K562 (cell line): ENCODE data around the gene OPCML. TPM values are rescaled to one million over a fixed set of nuclear protein-coding genes. Genes with fewer than 3 reads are reported as not detected.

Source experiments
- ATAC-seq: fragments of 200-7000 bp; cut with Tn5 transposase; 3 replicates; pipeline ENCODE4 v1.9.1; 2020; ENCODE audit warnings: moderate library complexity
- BruUV-seq: library from RNA; stranded (reverse); fragments of 400-500 nt; replicated peaks from 2 replicates; lab custom pipeline; 2021; lab: Mats Ljungman, UMichigan
- CTCF ChIA-PET: fragments of 300-600 bp; formaldehyde crosslinking; extraction: SDS; loops from one replicate; lab custom pipeline; 2021; ENCODE audit warnings: low intra/inter-chr PET ratio; lab: Yijun Ruan, JAX
- POLR2A ChIA-PET: fragments of 300-600, 350-650 bp; sonication (Branson Sonifier 250); formaldehyde crosslinking; extraction: SDS; loops from one replicate; lab custom pipeline; 2021; ENCODE audit warnings: antibody characterized with exemption, inconsistent platforms; lab: Yijun Ruan, JAX
- DNase-seq, 4 experiments: peaks; one replicate each; pipeline versions ENCODE4 v3.0.0 to v3.0.0-alpha.2; 2011 to 2018; ENCODE audit warnings: low spot score in 3 of 4, mixed read lengths in 3 of 4; ENCODE audit errors: extremely low read depth in 1 of 4
- FAIRE-seq: peaks from 2 replicates; lab custom pipeline; 2011; peaks lifted over from hg19 to GRCh38; lab: Jason Lieb, UNC
- H2AFZ ChIP-seq: 2 replicates; pipeline ENCODE4 v1.6.0; 2011; ENCODE audit warnings: low read depth, low read length, control low read depth, inconsistent platforms
- H3K27ac ChIP-seq: fragments of 200-600 bp; 3 replicates; pipeline ENCODE4 v1.8.0; 2011; ENCODE audit warnings: low read depth, mild to moderate bottlenecking, control low read depth, inconsistent platforms, low read length, moderate library complexity, mixed read lengths; ENCODE audit errors: extremely low read depth
- H3K27me3 ChIP-seq, 2 experiments: fragments of 300-600 bp in 1 of 2; 2 replicates in 1 of 2; 3 replicates in 1 of 2; pipeline versions ENCODE4 v1.6.0 to v1.8.0; 2011; ENCODE audit warnings: inconsistent platforms in 2 of 2, low read length in 2 of 2, mild to moderate bottlenecking in 1 of 2, mixed read lengths in 1 of 2, moderate library complexity in 1 of 2; ENCODE audit not compliant: control insufficient read depth in 2 of 2, insufficient read depth in 2 of 2
- H3K36me3 ChIP-seq: fragments of 300-600 bp; 3 replicates; pipeline ENCODE4 v1.8.0; 2011; ENCODE audit warnings: mild to moderate bottlenecking, low read length, inconsistent platforms; ENCODE audit not compliant: control insufficient read depth, insufficient read depth
- H3K4me1 ChIP-seq, 2 experiments: fragments of 200-600 bp in 1 of 2; replicated peaks in 1 of 2; 2 replicates in 1 of 2; 3 replicates in 1 of 2; pipeline versions ENCODE4 v1.5.1 to v1.8.0; 2011; ENCODE audit warnings: inconsistent platforms in 2 of 2, low read length in 2 of 2, mild to moderate bottlenecking in 1 of 2, mixed read lengths in 1 of 2, moderate library complexity in 1 of 2; ENCODE audit not compliant: control insufficient read depth in 2 of 2, insufficient read depth in 2 of 2
- H3K4me2 ChIP-seq: 2 replicates; pipeline ENCODE4 v1.6.1; 2011; ENCODE audit warnings: low read length, control low read depth, inconsistent platforms, mixed read lengths; ENCODE audit not compliant: insufficient read depth
- H3K4me3 ChIP-seq: fragments of 200-600 bp; sonication (generic), shearing (Covaris generic); 2 replicates; pipeline ENCODE4 v1.5.1; 2016; ENCODE audit warnings: control low read depth, inconsistent platforms
- H3K79me2 ChIP-seq: fragments of 200-600 bp; 3 replicates; pipeline ENCODE4 v1.8.0; 2011; ENCODE audit warnings: low read length, inconsistent platforms; ENCODE audit not compliant: control insufficient read depth, insufficient read depth
- H3K9ac ChIP-seq, 2 experiments: 2 replicates each; pipeline versions ENCODE4 v1.6.0 to v1.6.1; 2011; ENCODE audit warnings: low read depth in 2 of 2, low read length in 2 of 2, control low read depth in 1 of 2, inconsistent platforms in 1 of 2, mild to moderate bottlenecking in 1 of 2, mixed read lengths in 1 of 2; ENCODE audit not compliant: insufficient read depth in 1 of 2
- H3K9me1 ChIP-seq: one replicate; pipeline ENCODE4 v1.6.0; 2011; ENCODE audit warnings: inconsistent platforms, mild to moderate bottlenecking, low read length, moderate library complexity; ENCODE audit not compliant: control insufficient read depth, insufficient read depth
- H3K9me3 ChIP-seq: replicated peaks from 2 replicates; pipeline ENCODE4 v1.5.1; 2011; ENCODE audit warnings: low read depth, low read length, inconsistent platforms; ENCODE audit not compliant: control insufficient read depth, insufficient read depth
- H4K20me1 ChIP-seq: replicated peaks from 2 replicates; pipeline ENCODE4 v1.6.1; 2011; ENCODE audit warnings: low read length, inconsistent platforms, mixed read lengths; ENCODE audit not compliant: control insufficient read depth, insufficient read depth
- HNRNPK ChIP-seq: fragments of 200-400 bp; formaldehyde crosslinking; IDR thresholded peaks from one replicate; pipeline ENCODE4 v1.6.1; 2018; ENCODE audit warnings: mild to moderate bottlenecking, low read depth, low read length; ENCODE audit not compliant: poor library complexity, severe bottlenecking
- POLR2A ChIP-seq: fragments of 450-650 bp; conservative IDR thresholded peaks from 2 replicates; pipeline ENCODE4 v1.6.1; 2016
- POLR2H ChIP-seq: IDR thresholded peaks from 2 replicates; pipeline ENCODE4 v1.6.1; 2016; ENCODE audit warnings: missing genetic modification characterization, low read depth, mild to moderate bottlenecking, control low read depth, missing compliant biosample characterization, moderate library complexity
- RAD21 ChIP-seq, 2 experiments: fragments of 250-450 bp in 1 of 2; fragments of 450-650 bp in 1 of 2; sonication (Bioruptor Pico) in 1 of 2; formaldehyde crosslinking in 1 of 2; IDR thresholded peaks in 1 of 2; conservative IDR thresholded peaks in 1 of 2; 2 replicates each; pipeline versions ENCODE4 v1.4.0 to v1.8.0; 2020 to 2022; ENCODE audit warnings: mild to moderate bottlenecking in 2 of 2, moderate library complexity in 1 of 2
- ZNF354B ChIP-seq: fragments of 250-450 bp; sonication (Bioruptor Pico); IDR thresholded peaks from 2 replicates; pipeline ENCODE4 v1.4.0; 2020
- ZNF583 ChIP-seq: fragments of 250-450 bp; sonication (Bioruptor Pico); IDR thresholded peaks from 2 replicates; pipeline ENCODE4 v1.4.0; 2020
- ZNF589 ChIP-seq: fragments of 200-800 bp; sonication (Bioruptor generic); IDR thresholded peaks from 2 replicates; pipeline ENCODE4 v1.6.1; 2016; ENCODE audit warnings: low read depth, missing genetic modification characterization, missing compliant biosample characterization
- ZNF695 ChIP-seq: fragments of 450-650 bp; formaldehyde crosslinking; IDR thresholded peaks from 2 replicates; pipeline ENCODE4 v1.4.0; 2020; ENCODE audit warnings: mild to moderate bottlenecking, moderate library complexity
- WGBS: fragments of 100-300 bp; shearing (Covaris generic); methylation state at CpG from one replicate; pipeline ENCODE4 v1.1.6; 2016; ENCODE audit warnings: low coverage, mixed read lengths; ENCODE audit not compliant: insufficient coverage; ENCODE audit errors: missing lambda C conversion rate; 5-methylcytosine and 5-hydroxymethylcytosine counted together
- in situ Hi-C: fragments of 300-500 bp; cut with MboI; formaldehyde crosslinking; loops from 4 replicates; pipeline ENCODE4 v1.15.0; 2018; ENCODE audit warnings: inconsistent platforms, mixed read lengths
- intact Hi-C: fragments of 100-400 bp; cut with micrococcal nuclease; formaldehyde crosslinking; loops from 2 replicates; pipeline ENCODE4 v1.14.2; 2022
- polyA plus RNA-seq, 8 experiments: library from polyadenylated mRNA; depleted of rRNA in 4 of 8; stranded (reverse) in 5 of 8; unstranded in 3 of 8; fragments of >200 nt; fragmentation: Nextera tagmentation in 2 of 8; fragmentation: Illumina TruSeq in 1 of 8; extraction: Ambion mirVana in 2 of 8; extraction: Trizol in 1 of 8; gene quantifications; 2 replicates each; pipeline versions ENCODE4 v1.2.1 to v1.2.3, GENCODE V29; 2011 to 2014; ENCODE audit warnings: inconsistent platforms in 1 of 8, missing spikeins in 1 of 8
- total RNA-seq, 7 experiments: library from RNA; depleted of rRNA in 6 of 7; stranded (reverse); fragments of >200 nt in 6 of 7; fragmentation: Illumina TruSeq in 2 of 7; extraction: Trizol in 2 of 7; gene quantifications; 2 replicates each; pipeline versions ENCODE4 v1.2.1 to v1.2.3, GENCODE V29; 2011 to 2021; ENCODE audit warnings: low replicate concordance in 1 of 7
- TF ChIP-seq, protein P1 (sequence below): fragments of 450-650 bp; IDR thresholded peaks from 2 replicates; pipeline ENCODE4 v1.6.1; 2016; ENCODE audit warnings: low read depth, mild to moderate bottlenecking, moderate library complexity

OPCML gene
- total and polyA plus RNA-seq, 9 of the 15 experiments (the other 6 are each of a cell fraction or from before 2014, with no cell fraction given), result not detected

DNA sequence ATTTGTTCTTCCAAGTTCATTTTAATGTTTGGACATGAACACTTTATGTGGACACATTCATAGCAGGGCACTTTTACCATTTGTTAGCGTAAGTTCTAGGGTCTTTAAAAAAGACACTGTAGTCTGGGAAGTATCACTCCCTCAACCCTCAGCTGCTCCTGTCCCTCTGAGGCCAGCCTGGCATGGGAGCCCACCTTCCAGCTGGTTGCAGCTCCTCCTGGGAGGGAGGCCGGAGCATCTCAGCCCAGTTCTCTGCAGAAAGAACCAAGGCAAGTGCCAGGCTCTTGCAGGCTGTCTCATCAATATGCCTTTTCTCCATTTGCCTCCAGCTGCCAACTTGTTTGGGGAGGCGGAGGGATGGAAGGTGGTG lies 150.6 kb downstream of the OPCML start:
- ChIA-PET POLR2A (no interaction called here), CTCF (no interaction called here)
- DNase-seq, result no peak
- Histone ChIP-seq H3K4me1 (no peaks in the 10 kb centered on the region), H3K27me3 (no peaks in the 10 kb centered on the region), H3K9ac (no peak overlapping the region), H3K9me1 (no peaks in the 10 kb centered on the region), H3K4me2 (no peak overlapping the region), H3K79me2 (no peaks in the 10 kb centered on the region), H3K27ac (no peak overlapping the region), H3K36me3 (no peaks in the 10 kb centered on the region), H3K9me3 (no peaks in the 10 kb centered on the region), H3K4me3 (no peak overlapping the region), H4K20me1 (no peaks in the 10 kb centered on the region), H2AFZ (no peak overlapping the region)
- 0% methylated on average over 3 of the region's 3 CpGs for WGBS
- FAIRE-seq, result no peak
- in situ Hi-C loops, result no loop called here
- no TSS peak for BruUV-seq
- TF ChIP-seq ZNF589 (CRISPR knock-in tag), result no peak
- TF ChIP-seq, protein P1, sequence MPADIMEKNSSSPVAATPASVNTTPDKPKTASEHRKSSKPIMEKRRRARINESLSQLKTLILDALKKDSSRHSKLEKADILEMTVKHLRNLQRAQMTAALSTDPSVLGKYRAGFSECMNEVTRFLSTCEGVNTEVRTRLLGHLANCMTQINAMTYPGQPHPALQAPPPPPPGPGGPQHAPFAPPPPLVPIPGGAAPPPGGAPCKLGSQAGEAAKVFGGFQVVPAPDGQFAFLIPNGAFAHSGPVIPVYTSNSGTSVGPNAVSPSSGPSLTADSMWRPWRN, result no peak
- TF ChIP-seq POLR2A, result no peak
- no peak for TF ChIP-seq ZNF354B (CRISPR knock-in tag)
- TF ChIP-seq ZNF695, result no peak
- TF ChIP-seq ZNF583 (CRISPR knock-in tag), result no peak
- intact Hi-C loops, result no loop called here
- ATAC-seq, result no peak

DNA sequence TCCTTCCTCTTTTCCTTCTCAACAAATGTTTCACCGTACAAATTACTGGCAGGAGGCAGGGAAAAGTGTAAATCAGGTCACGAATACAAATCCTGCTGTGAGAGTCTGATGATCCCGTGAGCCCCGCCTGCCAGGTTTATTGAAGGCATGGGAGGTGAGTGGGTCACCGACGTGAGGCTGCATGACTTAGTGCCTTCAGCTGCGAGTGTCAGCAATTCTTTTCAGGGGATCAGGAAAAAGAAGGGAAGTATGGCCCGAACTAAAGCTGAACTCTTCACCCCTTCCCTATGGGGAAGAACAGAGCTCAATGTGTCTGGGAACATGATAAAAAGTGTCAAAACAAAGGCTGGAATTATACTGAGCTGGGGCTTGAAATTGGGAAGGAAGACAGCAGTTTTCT lies 166.2 kb downstream of the OPCML start:
- Histone ChIP-seq H3K9me1 (no peaks in the 10 kb centered on the region), H3K9me3 (no peaks in the 10 kb centered on the region), H3K4me2 (no peak overlapping the region), H3K79me2 (no peaks in the 10 kb centered on the region), H4K20me1 (no peaks in the 10 kb centered on the region), H3K4me1 (no peaks in the 10 kb centered on the region), H3K27me3 (no peaks in the 10 kb centered on the region), H3K27ac (no peak overlapping the region), H3K4me3 (no peak overlapping the region), H3K9ac (no peak overlapping the region), H2AFZ (no peak overlapping the region), H3K36me3 (no peaks in the 10 kb centered on the region)
- no peak for ATAC-seq
- in situ Hi-C loops (no loop called here), intact Hi-C loops (no loop called here)
- DNase-seq, result no peak
- ChIA-PET CTCF (no interaction called here), POLR2A (no interaction called here)
- FAIRE-seq, result no peak
- BruUV-seq, result no TSS peak
- 0% methylated on average over 8 of the region's 8 CpGs for WGBS
- TF ChIP-seq HNRNPK, result no peak
- TF ChIP-seq RAD21 (CRISPR knock-in tag; conservative IDR thresholded peaks at IDR 0.05 in 1 of 2, IDR thresholded peaks at IDR 0.05 in 1 of 2), result no peak
- TF ChIP-seq POLR2H (tag), result no peak
